Measurements from ENCODE around the gene SNRNP70. TPM values are rescaled to one million over a fixed set of nuclear protein-coding genes. Genes with fewer than 3 reads are reported as not detected.
A peak's percentile ranks its signal among the peaks of the same experiment; 100 is the strongest.

The SNRNP70 gene
- total RNA-seq, 1 donor from 2014 or later: 279 TPM

DNA sequence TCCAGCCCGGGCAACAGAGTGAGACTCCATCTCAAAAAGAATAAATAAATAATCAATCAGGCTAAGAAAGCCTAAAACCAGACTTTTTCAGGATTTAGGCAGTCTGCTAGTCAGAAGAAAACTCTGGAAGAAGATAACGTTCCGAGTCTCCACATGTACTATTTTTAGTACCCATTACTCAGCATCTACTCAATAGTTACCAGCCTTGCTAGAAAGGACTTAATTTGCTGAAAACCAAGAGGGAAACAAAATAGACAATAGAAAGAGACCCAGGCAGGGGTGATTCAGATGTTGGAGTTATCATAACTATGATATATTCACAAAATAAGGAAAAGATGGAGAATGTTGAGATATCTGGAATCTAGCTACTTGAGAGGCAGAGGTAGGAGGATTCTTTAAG is 25.3 kb downstream of the SNRNP70 start:
- no peaks in the 10 kb centered on the region for H3K9me3 Mint-ChIP-seq
- no peak overlapping the region for H3K27ac Mint-ChIP-seq
- no peaks in the 10 kb centered on the region for H3K27me3 Mint-ChIP-seq (ENCODE audit: low read depth)
- peaks cover 9% of the 10 kb centered on the region for H3K4me1 Mint-ChIP-seq (ENCODE audit: low read depth)
- no peak for DNase-seq (ENCODE audit: low spot score)
- H3K36me3 Mint-ChIP-seq (ENCODE audit: low read depth): peaks cover 34% of the 10 kb centered on the region
- intact Hi-C loops (cut with micrococcal nuclease): loop anchor here (5.0 kb wide), 1 partner anchor 37 kb away; no protein-coding TSS in a partner anchor
- H3K4me3 Mint-ChIP-seq (ENCODE audit: low read depth): no peak overlapping the region

DNA sequence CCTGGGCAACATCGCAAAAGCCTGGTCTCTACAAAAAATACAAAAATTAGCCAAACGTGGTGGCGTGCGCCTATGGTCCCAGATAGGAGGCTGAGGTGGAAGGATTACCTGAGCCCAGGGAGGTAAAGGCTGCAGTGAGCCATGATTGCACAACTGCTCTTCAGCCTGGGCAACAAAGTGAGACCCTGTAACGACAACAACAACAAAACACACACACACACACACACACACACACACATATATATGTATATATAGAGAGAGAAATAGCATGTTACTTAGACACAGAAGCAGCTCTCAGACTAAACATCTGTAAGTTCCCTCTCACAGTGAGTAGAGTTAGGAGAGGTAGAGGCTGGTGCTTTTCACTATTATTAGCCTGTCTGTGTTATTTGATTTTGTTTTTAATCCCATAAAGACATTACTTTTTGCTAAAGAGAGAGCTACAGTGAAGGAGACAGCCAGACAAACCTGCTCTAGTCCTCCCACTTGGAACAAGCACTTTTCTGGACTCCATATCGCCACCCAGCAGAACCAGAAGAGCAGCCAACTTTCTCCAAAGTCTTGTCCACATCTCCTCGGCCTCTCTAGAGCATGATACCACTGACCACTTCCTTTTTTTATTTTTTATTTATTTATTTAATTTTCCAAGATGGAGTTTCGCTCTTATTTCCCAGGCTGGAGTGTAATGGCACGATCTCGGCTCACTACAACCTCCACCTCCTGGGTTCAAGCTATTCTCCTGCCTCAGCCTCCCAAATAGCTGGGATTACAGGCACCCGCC is 26.2 kb downstream of the SNRNP70 start:
- Mint-ChIP-seq H3K27ac (no peak overlapping the region), H3K27me3 (ENCODE audit: low read depth) (no peaks in the 10 kb centered on the region), H3K4me3 (ENCODE audit: low read depth) (no peak overlapping the region), H3K9me3 (no peaks in the 10 kb centered on the region), H3K36me3 (ENCODE audit: low read depth) (peaks cover 26% of the 10 kb centered on the region), H3K4me1 (ENCODE audit: low read depth) (peaks cover 9% of the 10 kb centered on the region)
- intact Hi-C loops (cut with micrococcal nuclease): loop anchor here (5.0 kb wide), 1 partner anchor 36 kb away; no protein-coding TSS in a partner anchor
- DNase-seq (ENCODE audit: low spot score): no peak

DNA sequence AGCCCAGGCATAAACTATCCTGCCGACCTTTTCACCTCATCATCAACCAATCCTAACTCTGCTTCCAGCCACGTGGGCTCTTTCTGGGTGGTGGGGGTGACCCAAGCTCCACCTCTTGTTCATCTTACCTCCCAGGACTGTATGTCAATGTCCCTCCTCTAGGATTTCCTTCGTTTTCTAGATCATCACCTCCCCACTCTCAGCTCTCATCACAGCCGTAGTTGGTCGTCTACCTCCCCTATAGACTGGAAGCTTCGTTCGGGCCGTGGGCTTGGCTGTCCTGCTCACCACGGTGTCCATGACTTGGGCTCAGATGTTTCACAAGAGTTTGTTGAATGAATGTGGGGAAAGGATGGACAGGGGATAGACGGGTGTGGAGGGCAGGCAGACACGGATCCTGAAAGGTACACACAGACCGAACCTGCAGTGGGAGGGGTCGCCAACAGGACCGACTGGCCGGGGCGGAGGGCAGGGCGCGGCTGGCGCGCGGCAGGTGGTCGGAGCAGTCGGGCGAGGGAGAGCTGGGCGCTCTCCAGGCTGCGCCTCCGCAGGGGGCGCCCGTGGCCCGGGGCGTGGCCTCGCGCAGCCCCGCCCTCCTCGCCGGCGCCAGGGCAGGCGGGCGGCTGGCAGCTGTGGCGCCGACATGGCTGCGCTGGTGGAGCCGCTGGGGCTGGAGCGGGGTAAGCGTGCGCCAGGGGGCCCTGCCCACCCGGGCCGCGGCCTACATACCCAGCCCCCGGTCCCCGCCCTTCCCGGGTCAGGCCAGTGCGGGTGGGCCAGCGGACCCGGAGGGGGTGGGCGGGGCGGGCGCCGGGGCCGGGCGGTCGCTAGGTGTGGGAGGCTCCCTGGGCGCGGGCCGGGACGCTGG is 28.7 kb downstream of the SNRNP70 start, which contains the start of gene LIN7B:
LIN7B (plus strand) TSS at position 609 of the 868 bp plus-strand sequence; CDS start at position 644, 35 bp downstream.
- Mint-ChIP-seq H3K4me3 (ENCODE audit: low read depth) (peak within 1 kb of the TSS; percentile 81), H3K9me3 (no peaks in the 10 kb centered on the region), H3K27ac (peak within 1 kb of the TSS; percentile 60), H3K27me3 (ENCODE audit: low read depth) (no peaks in the 10 kb centered on the region), H3K4me1 (ENCODE audit: low read depth) (peaks cover 14% of the 10 kb centered on the region), H3K36me3 (ENCODE audit: low read depth) (peaks cover 5% of the 10 kb centered on the region)
- intact Hi-C loops (cut with micrococcal nuclease): loop anchor here (5.0 kb wide), 1 partner anchor 33 kb away; no protein-coding TSS in a partner anchor
- DNase-seq (ENCODE audit: low spot score): peak; percentile 73

DNA sequence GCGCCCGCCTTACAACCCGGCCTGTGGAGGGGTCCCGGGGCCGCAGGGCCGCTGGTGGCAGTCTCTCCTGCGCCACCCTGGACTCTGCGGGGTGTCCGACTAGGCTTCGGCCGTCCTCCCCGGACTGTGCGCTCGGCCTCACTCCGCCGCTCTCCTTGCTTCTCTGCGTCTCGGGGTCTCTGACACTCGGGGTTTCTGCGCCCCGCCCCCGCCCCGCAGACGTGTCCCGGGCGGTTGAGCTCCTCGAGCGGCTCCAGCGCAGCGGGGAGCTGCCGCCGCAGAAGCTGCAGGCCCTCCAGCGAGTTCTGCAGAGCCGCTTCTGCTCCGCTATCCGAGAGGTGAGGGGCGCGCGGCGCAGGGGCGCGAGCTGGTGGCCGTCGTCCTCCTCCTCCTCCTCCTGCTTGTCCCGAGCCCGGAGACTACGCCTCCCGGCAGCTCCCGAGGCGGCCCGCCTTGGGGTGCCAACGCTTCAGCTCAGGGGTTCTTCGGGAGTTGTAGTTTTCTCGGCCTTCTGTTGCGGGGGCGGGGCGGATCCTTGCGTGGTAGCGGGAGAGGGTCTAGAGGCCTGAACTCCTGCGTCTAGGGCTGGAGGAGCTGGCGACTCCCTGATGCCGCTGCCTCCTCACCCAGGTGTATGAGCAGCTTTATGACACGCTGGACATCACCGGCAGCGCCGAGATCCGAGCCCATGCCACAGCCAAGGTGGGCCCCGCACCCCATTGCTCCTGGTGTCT is 29.5 kb downstream of the SNRNP70 start:
- H3K27me3 Mint-ChIP-seq (ENCODE audit: low read depth): peaks cover 1% of the 10 kb centered on the region
- peak overlapping the region; percentile 75 for H3K4me3 Mint-ChIP-seq (ENCODE audit: low read depth)
- intact Hi-C loops (cut with micrococcal nuclease): loop anchor here (5.0 kb wide), 2 partner anchors 33 to 477 kb away; partner anchors contain the start of gene DBP
- H3K4me1 Mint-ChIP-seq (ENCODE audit: low read depth): peaks cover 14% of the 10 kb centered on the region
- no peaks in the 10 kb centered on the region for H3K36me3 Mint-ChIP-seq (ENCODE audit: low read depth)
- no peak overlapping the region for H3K27ac Mint-ChIP-seq
- no peaks in the 10 kb centered on the region for H3K9me3 Mint-ChIP-seq
- peak; percentile 40 for DNase-seq (ENCODE audit: low spot score)

DNA sequence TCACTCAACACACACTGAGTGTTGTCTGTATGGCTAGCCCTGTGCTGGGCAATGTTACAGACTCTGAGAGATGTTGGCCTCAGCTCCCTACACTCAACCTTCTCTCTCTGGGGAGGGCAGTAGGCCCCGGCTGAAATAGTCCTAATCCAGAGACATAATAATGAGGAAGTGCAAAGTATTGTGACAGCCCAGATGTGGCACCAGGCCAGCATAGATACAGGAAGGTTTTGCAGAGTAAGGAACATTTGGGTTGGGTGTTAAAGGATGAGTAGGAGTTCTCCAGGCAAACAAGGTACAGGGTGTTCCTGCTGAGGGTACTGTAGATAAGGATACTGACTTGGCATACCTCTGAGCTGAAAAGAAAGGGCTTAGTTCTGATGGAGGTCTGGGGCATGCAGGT is 31.3 kb downstream of the SNRNP70 start:
- H3K36me3 Mint-ChIP-seq (ENCODE audit: low read depth): no peaks in the 10 kb centered on the region
- peak overlapping the region; percentile 51 for H3K4me3 Mint-ChIP-seq (ENCODE audit: low read depth)
- peaks cover 21% of the 10 kb centered on the region for H3K4me1 Mint-ChIP-seq (ENCODE audit: low read depth)
- intact Hi-C loops (cut with micrococcal nuclease): loop anchor here (5.0 kb wide), 1 partner anchor 479 kb away; the partner anchor contains the start of gene DBP
- DNase-seq (ENCODE audit: low spot score): no peak
- peaks cover 13% of the 10 kb centered on the region for H3K27me3 Mint-ChIP-seq (ENCODE audit: low read depth)
- no peaks in the 10 kb centered on the region for H3K9me3 Mint-ChIP-seq
- H3K27ac Mint-ChIP-seq: no peak overlapping the region

DNA sequence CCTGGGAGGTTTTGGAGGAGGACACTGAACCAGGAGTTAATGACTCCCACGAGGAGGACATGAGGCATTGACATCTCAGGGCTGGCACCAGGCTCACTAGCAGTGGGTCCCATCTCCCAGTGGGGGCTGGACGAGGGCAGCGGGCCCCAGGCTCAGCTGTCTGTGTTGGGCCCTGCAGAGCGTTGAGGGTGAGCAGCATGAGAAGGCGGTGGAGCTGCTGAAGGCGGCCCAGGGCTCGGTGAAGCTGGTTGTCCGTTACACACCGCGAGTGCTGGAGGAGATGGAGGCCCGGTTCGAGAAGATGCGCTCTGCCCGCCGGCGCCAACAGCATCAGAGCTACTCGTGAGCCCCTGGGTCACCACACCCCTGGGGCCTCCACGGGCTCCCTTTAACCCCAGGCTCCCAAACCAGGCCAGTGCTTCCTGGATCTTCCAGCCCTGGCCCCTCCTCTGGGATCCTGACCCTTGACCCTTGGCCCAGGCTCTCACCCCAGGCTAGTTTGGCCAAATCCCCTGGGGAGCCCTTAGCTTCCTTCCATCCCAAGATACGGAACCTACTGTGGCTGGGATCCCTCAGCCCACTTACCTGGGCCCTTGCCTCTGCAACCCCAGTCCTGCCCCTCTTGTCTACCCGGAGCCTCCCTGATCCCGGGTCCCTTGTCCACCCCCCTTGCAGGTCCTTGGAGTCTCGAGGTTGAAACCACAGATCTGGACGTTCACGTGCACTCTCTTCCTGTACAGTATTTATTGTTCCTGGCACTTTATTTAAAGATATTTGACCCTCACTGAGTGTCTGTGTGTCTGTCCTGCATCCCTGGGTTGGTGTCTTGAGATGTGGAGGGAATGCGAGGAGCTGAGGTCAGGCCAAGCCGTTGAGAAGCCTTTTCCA is 32.7 kb downstream of the SNRNP70 start:
- peak overlapping the region; percentile 80 for H3K4me3 Mint-ChIP-seq (ENCODE audit: low read depth)
- intact Hi-C loops (cut with micrococcal nuclease): loop anchor here (2.0 to 5.0 kb wide), 2 partner anchors 33 to 481 kb away; partner anchors contain the start of genes DBP and SNRNP70
- H3K4me1 Mint-ChIP-seq (ENCODE audit: low read depth): peaks cover 21% of the 10 kb centered on the region
- H3K9me3 Mint-ChIP-seq: no peaks in the 10 kb centered on the region
- DNase-seq (ENCODE audit: low spot score): no peak
- H3K27ac Mint-ChIP-seq: peak overlapping the region; percentile 74
- H3K36me3 Mint-ChIP-seq (ENCODE audit: low read depth): no peaks in the 10 kb centered on the region
- H3K27me3 Mint-ChIP-seq (ENCODE audit: low read depth): peaks cover 18% of the 10 kb centered on the region

DNA sequence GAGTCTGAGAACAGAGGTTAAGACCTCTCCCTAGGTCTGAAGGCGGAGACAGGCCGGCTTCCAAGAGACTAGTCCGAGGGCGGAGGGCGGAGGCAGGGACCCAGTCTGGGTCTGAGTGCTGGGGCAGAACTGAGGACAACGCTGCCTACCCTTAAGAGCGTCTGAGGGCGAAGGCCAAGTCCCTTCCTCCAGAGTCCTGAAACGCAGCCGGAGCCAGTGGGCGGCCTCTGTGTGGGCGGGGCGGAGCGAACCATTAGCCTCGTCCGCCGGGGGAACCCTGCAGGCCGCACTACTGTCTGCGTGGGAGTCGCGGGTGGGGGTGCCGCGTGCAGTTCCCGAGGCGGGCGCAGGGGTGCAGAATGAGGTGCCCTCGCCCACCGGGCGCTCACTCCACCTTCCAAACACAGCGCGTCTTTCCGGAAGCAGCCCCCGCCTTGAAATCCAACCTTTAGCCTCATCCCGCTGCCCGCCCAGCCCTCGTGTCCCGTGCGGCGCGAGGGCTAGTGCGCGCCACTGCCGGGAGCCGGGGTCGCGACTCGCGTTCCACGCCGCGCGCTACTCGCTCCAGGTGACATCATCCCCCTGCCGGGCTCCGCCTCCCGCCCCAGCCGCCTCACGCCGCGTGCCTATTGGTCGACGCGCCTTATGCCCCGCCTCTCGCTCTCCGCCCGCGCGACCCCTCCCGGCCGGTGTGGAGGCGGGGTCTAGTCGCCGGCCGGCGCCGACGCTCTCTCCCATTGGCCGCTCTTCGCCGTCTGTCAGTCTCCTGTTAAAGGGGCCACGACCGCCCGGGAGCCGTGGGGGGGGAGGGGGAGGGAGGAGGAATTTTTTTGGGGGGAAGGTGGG is 33.5 kb downstream of the SNRNP70 start, which contains the start of gene C19orf73:
C19orf73 (minus strand) TSS at position 579 of the 846 bp plus-strand sequence; CDS start at position 458, 121 bp downstream.
- peak; percentile 93 for DNase-seq (ENCODE audit: low spot score)
- H3K36me3 Mint-ChIP-seq (ENCODE audit: low read depth): no peaks in the 10 kb centered on the region
- peaks cover 17% of the 10 kb centered on the region for H3K4me1 Mint-ChIP-seq (ENCODE audit: low read depth)
- peak within 1 kb of the TSS; percentile 74 for H3K27ac Mint-ChIP-seq
- H3K9me3 Mint-ChIP-seq: no peaks in the 10 kb centered on the region
- peaks cover 23% of the 10 kb centered on the region for H3K27me3 Mint-ChIP-seq (ENCODE audit: low read depth)
- intact Hi-C loops (cut with micrococcal nuclease): loop anchor here (2.0 to 5.0 kb wide), 2 partner anchors 34 to 481 kb away; partner anchors contain the start of genes DBP and SNRNP70
- peak within 1 kb of the TSS; percentile 80 for H3K4me3 Mint-ChIP-seq (ENCODE audit: low read depth)

DNA sequence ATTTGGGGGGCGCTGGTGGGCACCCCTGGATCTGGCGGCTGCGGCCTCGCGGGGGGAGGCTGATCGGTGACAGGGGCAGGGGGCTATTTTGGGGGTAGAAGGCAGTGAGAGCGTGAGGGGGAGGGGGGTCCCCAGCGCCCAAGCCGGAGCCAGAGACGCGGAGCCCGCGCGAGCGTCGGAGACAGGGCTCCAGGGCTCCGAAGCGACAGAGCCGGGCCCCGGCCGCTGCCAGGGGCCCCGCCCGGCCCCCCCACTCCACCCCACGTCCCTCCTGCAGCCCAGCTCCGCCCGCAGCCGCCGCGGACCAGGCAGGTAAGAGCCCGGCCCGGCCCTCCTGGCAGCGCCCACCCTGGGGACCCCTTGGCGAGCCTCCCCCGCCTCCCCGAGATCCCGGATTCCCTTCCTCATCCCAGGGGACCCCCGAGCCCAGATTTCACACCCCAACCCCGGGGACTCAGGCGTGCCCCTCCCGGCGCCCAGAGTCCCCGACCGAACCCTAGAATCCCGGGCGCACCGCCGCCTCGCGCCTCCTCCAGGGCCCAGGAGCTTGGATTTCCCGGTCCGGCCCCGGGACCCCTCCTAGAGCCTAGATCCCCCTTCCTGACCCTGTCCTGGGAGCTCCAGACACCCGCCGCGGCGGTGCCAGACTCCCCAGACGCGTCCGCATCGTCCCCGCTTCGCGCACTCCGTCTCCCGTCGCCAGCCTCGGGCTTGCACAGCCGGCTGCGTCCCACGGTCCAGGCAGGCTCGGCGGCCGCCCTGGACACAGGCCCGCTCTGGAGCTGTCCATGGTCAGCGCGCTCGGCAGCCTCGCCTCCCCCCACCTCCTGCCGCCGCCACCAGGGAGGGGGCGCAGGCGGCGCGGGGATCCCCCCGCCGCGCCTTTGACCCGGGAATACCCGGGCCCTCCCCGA is 34.4 kb downstream of the SNRNP70 start, which contains the start of gene PPFIA3:
PPFIA3 (plus strand) TSS at position 134 of the 914 bp plus-strand sequence. CDS start 8,330 bp downstream, outside the sequence.
- intact Hi-C loops (cut with micrococcal nuclease): loop anchor here (2.0 to 5.0 kb wide), 2 partner anchors 35 to 482 kb away; partner anchors contain the start of genes DBP and SNRNP70
- H3K27ac Mint-ChIP-seq: peak within 1 kb of the TSS; percentile 74
- peaks cover 15% of the 10 kb centered on the region for H3K4me1 Mint-ChIP-seq (ENCODE audit: low read depth)
- no peak for DNase-seq (ENCODE audit: low spot score)
- H3K9me3 Mint-ChIP-seq: no peaks in the 10 kb centered on the region
- no peaks in the 10 kb centered on the region for H3K36me3 Mint-ChIP-seq (ENCODE audit: low read depth)
- peak within 1 kb of the TSS; percentile 80 for H3K4me3 Mint-ChIP-seq (ENCODE audit: low read depth)
- H3K27me3 Mint-ChIP-seq (ENCODE audit: low read depth): peaks cover 23% of the 10 kb centered on the region

DNA sequence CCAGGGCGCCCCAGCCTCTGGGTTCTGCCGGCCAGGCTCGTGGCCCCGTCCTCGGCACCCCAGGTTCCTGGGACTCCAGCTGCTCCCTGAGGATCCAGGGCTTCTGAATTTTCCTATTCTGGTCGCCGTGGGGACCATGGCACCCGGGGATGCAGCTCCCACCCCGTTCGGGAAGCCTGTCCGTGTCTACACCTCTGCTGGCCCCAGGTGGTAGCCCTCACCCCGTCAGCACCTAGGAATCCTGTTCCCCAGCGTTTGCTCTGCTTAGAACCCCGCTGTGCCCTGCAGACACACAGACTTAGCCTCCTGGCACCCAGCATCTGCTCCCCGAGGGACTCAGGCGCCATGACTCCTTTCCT is 35.1 kb downstream of the SNRNP70 start:
- Mint-ChIP-seq H3K9me3 (no peaks in the 10 kb centered on the region), H3K4me1 (ENCODE audit: low read depth) (peaks cover 12% of the 10 kb centered on the region), H3K27ac (no peak overlapping the region), H3K4me3 (ENCODE audit: low read depth) (peak overlapping the region; percentile 72), H3K36me3 (ENCODE audit: low read depth) (no peaks in the 10 kb centered on the region), H3K27me3 (ENCODE audit: low read depth) (peaks cover 25% of the 10 kb centered on the region)
- no peak for DNase-seq (ENCODE audit: low spot score)
- intact Hi-C loops (cut with micrococcal nuclease): no loop called here

DNA sequence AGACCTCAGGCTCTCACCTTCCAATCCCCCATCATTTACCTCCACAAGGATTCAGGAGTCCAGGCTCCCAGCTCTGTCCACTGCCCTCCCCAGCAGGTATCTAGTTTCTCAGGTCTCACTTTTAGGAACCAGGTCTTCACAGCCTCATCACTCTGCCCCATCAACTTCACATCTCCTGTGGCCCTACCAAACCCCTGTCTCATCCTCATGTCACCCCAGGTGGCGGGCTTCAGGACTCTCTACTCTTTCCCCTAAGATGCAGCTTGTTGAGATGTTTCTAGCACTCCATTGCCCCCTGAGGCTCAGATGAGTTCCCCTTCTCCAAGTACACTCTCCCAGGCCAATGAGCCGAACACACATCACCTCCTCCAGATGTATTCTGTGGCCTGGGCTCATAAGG is 35.6 kb downstream of the SNRNP70 start:
- Mint-ChIP-seq H3K4me1 (ENCODE audit: low read depth) (peaks cover 12% of the 10 kb centered on the region), H3K36me3 (ENCODE audit: low read depth) (no peaks in the 10 kb centered on the region), H3K27me3 (ENCODE audit: low read depth) (peaks cover 25% of the 10 kb centered on the region), H3K9me3 (no peaks in the 10 kb centered on the region), H3K4me3 (ENCODE audit: low read depth) (peak overlapping the region; percentile 72), H3K27ac (peak overlapping the region; percentile 25)
- intact Hi-C loops (cut with micrococcal nuclease): no loop called here
- DNase-seq (ENCODE audit: low spot score): no peak

Data from activated T-helper 2 cell treated with anti-CD3 and anti-CD28 coated beads, Interferon-gamma antibody, Interleukin-2, Interleukin-4, amounts not matched to agents 10 μg/mL and 5 μg/mL and 100 μg/mL, durations not matched to agents 14 hours and 24 hours and 36 hours (primary cell).